HUES48 (cell line): ENCODE measurements around the gene TRAPPC11.
"Not testable (repeated sequence)": the region's sequence is repeated elsewhere in the genome, so short reads cannot be mapped to it uniquely, and the experiment has no call there.

Experiments
- H3K27ac ChIP-seq: one replicate; pipeline ENCODE4 v1.7.0; 2013; ENCODE audit warnings: low read depth, low read length, inconsistent platforms
- H3K27me3 ChIP-seq: 2 replicates; pipeline ENCODE4 v1.6.1; 2013; ENCODE audit warnings: mild to moderate bottlenecking, low read length; ENCODE audit not compliant: control insufficient read depth, insufficient read depth
- H3K36me3 ChIP-seq: 2 replicates; pipeline ENCODE4 v1.6.1; 2013; ENCODE audit warnings: low read length; ENCODE audit not compliant: control insufficient read depth, insufficient read depth
- H3K4me1 ChIP-seq: 2 replicates; pipeline ENCODE4 v1.6.1; 2013; ENCODE audit warnings: mild to moderate bottlenecking, low read length; ENCODE audit not compliant: control insufficient read depth, insufficient read depth
- H3K4me3 ChIP-seq: 2 replicates; pipeline ENCODE4 v1.5.1; 2013; ENCODE audit warnings: mild to moderate bottlenecking, low read depth, low read length
- H3K9ac ChIP-seq: 2 replicates; pipeline ENCODE4 v1.6.1; 2013; ENCODE audit warnings: mild to moderate bottlenecking, low read depth, low read length, moderate library complexity
- H3K9me3 ChIP-seq: 2 replicates; pipeline ENCODE4 v1.6.1; 2013; ENCODE audit warnings: low read length; ENCODE audit not compliant: control insufficient read depth, insufficient read depth

The TRAPPC11 gene

GRCh38 chr4:183626168-183626567 lies 32.9 kb upstream of the TRAPPC11 start:
- Histone ChIP-seq H3K4me1 (no peaks in the 10 kb centered on the region), H3K9ac (no peak overlapping the region), H3K36me3 (no peaks in the 10 kb centered on the region), H3K27me3 (no peaks in the 10 kb centered on the region), H3K4me3 (no peak overlapping the region), H3K27ac (no peak overlapping the region), H3K9me3 (no peaks in the 10 kb centered on the region)

DNA sequence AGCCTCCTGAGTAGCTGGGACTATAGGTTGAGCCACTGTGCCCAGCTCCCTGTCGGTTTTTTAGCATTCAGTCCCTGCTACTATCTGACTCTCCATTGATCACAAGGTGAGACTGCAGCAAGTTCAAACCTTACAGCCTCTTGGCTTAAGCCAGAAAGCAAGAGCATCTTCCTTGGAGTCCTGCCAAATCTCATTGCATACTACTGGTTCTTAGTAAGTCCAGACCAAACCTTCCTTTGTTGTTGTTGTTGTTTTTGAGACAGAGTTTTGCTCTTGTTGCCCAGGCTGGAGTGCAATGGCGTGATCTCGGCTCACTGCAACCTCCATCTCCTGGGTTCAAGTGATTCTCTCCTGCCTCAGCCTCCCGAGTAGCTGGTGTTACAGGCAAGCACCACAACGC lies 31.8 kb upstream of the TRAPPC11 start:
- H3K9me3 ChIP-seq, H3K27ac ChIP-seq, H3K4me3 ChIP-seq, H3K27me3 ChIP-seq, H3K36me3 ChIP-seq, H3K4me1 ChIP-seq, H3K9ac ChIP-seq: not testable (repeated sequence)

- no peak overlapping the region for H3K9ac ChIP-seq
- H3K9me3 ChIP-seq, result no peaks in the 10 kb centered on the region
- H3K27ac ChIP-seq, result no peak overlapping the region
- H3K4me3 ChIP-seq, result no peak overlapping the region
- H3K27me3 ChIP-seq, result no peaks in the 10 kb centered on the region
- no peaks in the 10 kb centered on the region for H3K36me3 ChIP-seq
- no peaks in the 10 kb centered on the region for H3K4me1 ChIP-seq
These were observed 31.0 kb upstream of the TRAPPC11 start for GRCh38 chr4:183627979-183628588.

DNA sequence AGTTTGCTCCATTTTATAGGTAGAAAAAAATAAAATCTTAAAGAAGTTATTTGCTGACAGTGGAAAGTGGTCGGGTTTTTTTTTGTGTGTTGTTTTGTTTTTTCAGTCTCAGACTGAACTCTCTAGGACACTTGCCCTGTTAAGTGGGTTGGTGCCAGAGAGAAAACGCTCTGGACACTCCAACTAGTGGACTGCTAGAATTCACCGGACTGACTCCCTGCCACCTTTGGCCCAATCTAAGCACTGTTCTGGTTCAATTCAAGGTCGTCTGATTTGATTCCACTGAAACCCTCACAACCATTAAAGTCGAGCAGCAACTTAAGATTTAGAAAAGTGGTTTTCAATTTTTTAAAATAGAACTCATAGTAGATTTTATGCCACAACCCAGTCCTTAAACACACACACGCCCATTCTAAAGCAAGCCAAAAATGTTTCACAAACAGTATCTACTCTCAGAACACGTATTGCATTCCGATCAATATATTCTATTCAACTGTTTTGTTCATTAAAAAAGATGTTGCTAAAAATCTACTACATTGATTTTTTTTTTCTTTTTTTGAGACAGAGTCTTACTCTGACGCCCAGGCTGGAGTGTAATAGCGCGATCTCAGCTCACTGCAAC lies 27.4 kb upstream of the TRAPPC11 start:
- no peaks in the 10 kb centered on the region for H3K27me3 ChIP-seq
- H3K4me1 ChIP-seq, result peaks cover 25% of the 10 kb centered on the region
- H3K9me3 ChIP-seq, result no peaks in the 10 kb centered on the region
- no peak overlapping the region for H3K27ac ChIP-seq
- H3K36me3 ChIP-seq, result no peaks in the 10 kb centered on the region
- H3K9ac ChIP-seq, result no peak overlapping the region
- no peak overlapping the region for H3K4me3 ChIP-seq

DNA sequence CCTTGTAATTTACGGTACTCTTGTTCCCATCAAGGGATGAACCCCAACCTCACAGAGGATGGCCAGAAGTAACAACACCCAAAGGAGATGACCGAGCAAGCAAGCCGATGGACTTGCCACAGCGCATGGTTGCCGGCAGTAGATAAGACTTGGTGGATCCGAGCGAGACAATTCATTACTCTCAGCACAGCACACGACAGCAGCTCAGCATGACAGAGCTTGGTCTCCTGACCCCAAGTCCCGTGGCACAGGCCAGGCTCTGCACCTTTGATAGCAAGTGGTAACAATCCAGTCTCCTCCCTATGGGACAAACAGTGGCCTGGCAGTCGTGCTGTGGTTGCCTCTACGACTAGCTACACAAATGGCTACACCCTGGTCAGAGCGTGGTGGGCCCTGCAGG lies 26.4 kb upstream of the TRAPPC11 start:
- H3K4me3 ChIP-seq, result no peak overlapping the region
- H3K9me3 ChIP-seq, result no peaks in the 10 kb centered on the region
- no peaks in the 10 kb centered on the region for H3K27me3 ChIP-seq
- peaks cover 34% of the 10 kb centered on the region for H3K4me1 ChIP-seq
- no peaks in the 10 kb centered on the region for H3K36me3 ChIP-seq
- H3K27ac ChIP-seq, result no peak overlapping the region
- no peak overlapping the region for H3K9ac ChIP-seq

GRCh38 chr4:183633476-183634400 lies 25.4 kb upstream of the TRAPPC11 start:
- peak overlapping the region; percentile 21 for H3K27ac ChIP-seq
- no peaks in the 10 kb centered on the region for H3K36me3 ChIP-seq
- no peak overlapping the region for H3K4me3 ChIP-seq

DNA sequence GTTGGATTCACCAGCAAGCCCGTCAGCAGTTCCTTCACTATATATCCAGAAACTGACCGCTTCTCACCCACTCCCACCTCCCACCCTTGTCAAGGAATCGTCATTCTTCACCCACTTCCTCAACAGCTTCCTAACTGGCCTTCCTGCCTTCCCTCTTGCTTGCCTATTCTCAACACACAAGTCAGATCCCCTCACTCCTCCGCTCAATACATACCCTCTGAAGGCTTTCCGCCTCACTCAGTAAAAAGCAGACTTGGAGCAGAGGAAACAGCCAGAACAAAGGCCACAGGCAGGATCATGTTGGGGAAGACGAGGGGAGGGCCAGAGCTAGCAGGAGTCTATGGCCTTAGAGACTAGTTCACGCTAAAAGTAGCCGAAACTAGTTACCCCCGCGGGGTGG lies 23.8 kb upstream of the TRAPPC11 start:
- Histone ChIP-seq H3K27me3 (no peaks in the 10 kb centered on the region), H3K4me3 (no peak overlapping the region), H3K9ac (no peak overlapping the region), H3K9me3 (no peaks in the 10 kb centered on the region), H3K27ac (peak overlapping the region; percentile 69), H3K36me3 (no peaks in the 10 kb centered on the region), H3K4me1 (peaks cover 34% of the 10 kb centered on the region)

More at GRCh38 chr4:183633476-183634400, 25.4 kb upstream of the TRAPPC11 start:
- Histone ChIP-seq H3K9ac (no peak overlapping the region), H3K9me3 (no peaks in the 10 kb centered on the region), H3K4me1 (peaks cover 34% of the 10 kb centered on the region), H3K27me3 (no peaks in the 10 kb centered on the region)

GRCh38 chr4:183635741-183636140 lies 23.4 kb upstream of the TRAPPC11 start:
- Histone ChIP-seq H3K9ac (no peak overlapping the region), H3K27ac (peak overlapping the region; percentile 69), H3K9me3 (no peaks in the 10 kb centered on the region), H3K36me3 (no peaks in the 10 kb centered on the region), H3K4me3 (no peak overlapping the region), H3K27me3 (no peaks in the 10 kb centered on the region), H3K4me1 (peaks cover 34% of the 10 kb centered on the region)

DNA sequence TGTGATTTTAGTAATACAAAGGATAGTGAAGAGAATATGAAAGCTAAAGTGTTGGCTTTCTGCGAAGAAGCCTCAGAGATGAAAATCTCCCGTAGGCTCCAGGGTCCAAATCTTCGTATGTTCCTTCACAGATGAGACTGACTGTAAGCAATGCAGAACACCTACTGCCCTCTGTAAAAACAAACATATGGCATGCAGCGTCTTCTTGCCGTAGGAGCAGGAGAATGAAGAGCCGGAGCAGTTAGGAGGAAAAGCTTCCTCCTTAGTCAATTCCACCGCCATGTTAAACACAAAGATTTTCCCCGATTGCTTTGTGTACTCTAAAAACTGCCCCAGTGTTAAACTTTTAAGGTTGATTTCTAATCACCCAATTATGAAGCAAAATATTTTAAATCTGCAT lies 22.6 kb upstream of the TRAPPC11 start:
- Histone ChIP-seq H3K9ac (0 out of 2 replicates have a peak overlapping the region, but pooled peaks have one; percentile 23), H3K9me3 (no peaks in the 10 kb centered on the region), H3K4me3 (no peak overlapping the region), H3K27ac (peak overlapping the region; percentile 57), H3K4me1 (peaks cover 34% of the 10 kb centered on the region), H3K36me3 (peaks cover 3% of the 10 kb centered on the region; the same call in 1 of the 2 replicates), H3K27me3 (no peaks in the 10 kb centered on the region)

- no peak overlapping the region for H3K4me3 ChIP-seq
- no peak overlapping the region for H3K27ac ChIP-seq
- no peaks in the 10 kb centered on the region for H3K27me3 ChIP-seq
- H3K4me1 ChIP-seq, result peaks cover 34% of the 10 kb centered on the region
- no peaks in the 10 kb centered on the region for H3K9me3 ChIP-seq
- H3K9ac ChIP-seq, result 0 out of 2 replicates have a peak overlapping the region, but pooled peaks have one; percentile 23
- H3K36me3 ChIP-seq, result peaks cover 5% of the 10 kb centered on the region; the same call in 1 of the 2 replicates
These were observed 22.2 kb upstream of the TRAPPC11 start for GRCh38 chr4:183636923-183637322.

GRCh38 chr4:183637461-183637860 lies 21.6 kb upstream of the TRAPPC11 start:
- Histone ChIP-seq H3K27me3 (no peaks in the 10 kb centered on the region), H3K4me3 (no peak overlapping the region), H3K27ac (no peak overlapping the region), H3K9ac (no peak overlapping the region), H3K4me1 (peaks cover 34% of the 10 kb centered on the region), H3K36me3 (peaks cover 5% of the 10 kb centered on the region; the same call in 1 of the 2 replicates), H3K9me3 (no peaks in the 10 kb centered on the region)
